Eye (tissue), 1 donor: ENCODE data around the gene POLR3K.

ENCODE experiments used
- DNase-seq: peaks from one replicate; pipeline ENCODE4 v3.0.0-alpha.2; 2015

POLR3K gene

DNA sequence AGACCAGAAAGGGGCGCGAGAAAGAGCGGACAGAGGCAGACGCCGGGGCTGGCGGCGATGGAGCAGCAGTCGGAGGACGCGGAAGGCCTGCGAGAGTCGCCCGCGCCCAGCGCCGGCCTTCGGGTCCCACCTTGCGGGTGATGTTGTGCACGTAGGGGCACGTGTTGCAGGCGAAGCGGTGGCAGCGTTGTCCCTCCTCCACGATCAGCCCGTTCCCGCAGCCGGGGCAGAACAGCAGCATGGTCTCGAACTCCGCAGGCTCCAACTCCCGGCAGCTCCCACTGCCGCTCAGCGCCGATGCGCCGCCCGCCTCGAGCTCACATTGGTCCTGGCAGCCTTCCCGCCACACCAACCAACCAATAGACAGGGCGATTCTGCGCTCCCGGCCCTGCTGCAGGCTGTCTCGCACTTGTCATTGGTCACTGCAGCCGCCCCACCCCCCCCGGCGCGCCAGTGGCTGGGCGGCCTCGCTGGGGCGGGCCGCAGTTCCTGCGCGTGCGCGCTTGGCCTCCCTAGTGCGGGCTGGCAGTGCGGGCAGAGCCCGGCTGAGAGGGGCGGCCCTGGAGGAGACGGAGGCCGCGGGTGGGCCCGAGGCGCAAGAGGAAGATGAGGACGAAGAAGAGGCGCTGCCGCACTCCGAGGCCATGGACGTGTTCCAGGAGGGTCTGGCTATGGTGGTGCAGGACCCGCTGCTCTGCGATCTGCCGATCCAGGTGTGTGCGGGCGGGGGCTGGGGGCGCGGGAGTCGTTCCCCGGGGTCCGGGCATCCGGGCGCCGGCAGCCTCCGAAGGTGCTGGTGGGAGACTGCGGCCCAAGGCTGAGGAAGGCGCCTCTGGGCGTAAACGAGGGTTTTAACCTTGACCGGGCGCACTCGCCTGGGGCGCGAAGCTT, at the start of gene POLR3K, which contains the start of gene SNRNP25:
TSS of gene POLR3K (minus strand) at position 263 of the 891 bp plus-strand sequence. CDS start at position 241, 22 bp downstream.
TSS of gene SNRNP25 (plus strand) at position 483 of the 891 bp plus-strand sequence. CDS start at position 672, 189 bp downstream.
- peak; percentile 98 for DNase-seq

DNA sequence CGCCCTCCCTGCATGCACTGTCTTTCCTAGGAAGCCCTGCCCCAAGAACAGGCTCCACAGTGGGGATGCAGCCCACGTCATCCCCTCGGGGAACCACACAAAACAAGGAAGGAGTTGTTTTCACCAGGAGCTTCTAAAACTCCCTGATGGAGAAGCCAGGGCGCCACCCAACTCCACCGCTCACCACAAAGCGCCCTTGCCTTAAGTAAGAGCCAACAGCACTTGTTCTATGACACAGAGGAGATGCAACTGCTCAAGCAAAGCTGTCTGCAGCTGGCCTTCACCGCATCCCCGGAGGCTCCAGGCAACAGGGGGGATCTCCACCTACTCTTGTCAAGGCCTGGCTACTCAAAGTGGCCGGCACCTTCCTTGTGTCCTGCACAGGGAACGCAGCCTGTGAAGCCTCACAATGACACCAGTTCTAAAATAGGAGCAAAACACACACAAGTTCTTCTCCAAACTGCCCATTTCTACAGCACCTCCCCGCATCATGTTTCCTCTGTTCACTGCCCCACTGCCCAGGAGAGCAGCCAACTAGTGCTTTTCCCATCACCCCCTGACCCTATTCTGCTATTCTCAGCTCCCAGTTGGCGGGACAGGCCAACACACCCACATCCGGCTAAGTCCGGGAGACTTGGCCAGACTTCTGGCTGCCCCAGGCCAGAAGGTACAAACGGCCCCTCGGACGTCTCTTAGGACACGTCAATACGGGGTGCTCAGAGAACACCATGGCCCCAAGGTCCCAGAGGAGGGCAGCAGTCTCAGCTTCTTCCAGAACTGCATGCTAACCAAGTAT, 48.9 kb upstream of the POLR3K start:
- no peak for DNase-seq

DNA sequence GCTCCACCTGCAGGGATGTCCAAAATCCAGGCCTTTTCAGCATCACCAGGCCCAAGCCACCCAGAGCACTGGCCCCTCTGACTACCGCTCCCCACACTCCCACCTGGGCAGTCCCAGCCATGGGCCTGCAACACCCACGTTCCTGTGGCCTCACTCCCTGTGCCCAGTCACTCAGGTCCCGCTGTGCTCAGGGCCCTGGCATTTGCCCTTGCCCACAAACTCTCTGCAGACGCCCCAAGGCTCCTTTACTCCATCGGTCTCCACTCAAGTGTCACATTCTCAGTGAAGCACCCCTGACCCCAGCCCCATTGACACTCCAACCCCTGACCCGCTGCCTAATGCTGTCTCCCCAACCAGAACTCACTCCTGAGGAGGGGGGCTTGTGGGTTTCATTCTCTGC, 48.2 kb upstream of the POLR3K start:
- DNase-seq = no peak

DNA sequence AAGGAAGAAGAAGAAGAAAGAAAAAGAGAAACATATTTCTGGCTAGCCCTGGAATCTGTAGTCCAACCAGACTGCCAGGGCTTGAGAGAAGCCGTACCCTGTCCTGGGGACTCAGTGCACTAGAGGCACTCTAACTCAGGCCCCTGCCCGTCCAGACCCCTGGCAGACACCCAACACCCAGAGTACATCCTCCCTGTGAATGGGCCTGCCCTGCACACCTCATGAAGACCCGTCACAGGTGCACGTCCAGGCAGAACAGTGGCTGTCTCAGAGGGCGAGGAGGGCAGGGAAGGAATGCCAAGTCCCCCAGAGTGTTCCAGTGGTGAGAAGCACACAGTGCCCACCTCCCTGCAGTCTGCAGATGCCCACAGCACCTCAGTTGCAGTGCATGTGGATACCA, 47.6 kb upstream of the POLR3K start:
- no peak for DNase-seq

DNA sequence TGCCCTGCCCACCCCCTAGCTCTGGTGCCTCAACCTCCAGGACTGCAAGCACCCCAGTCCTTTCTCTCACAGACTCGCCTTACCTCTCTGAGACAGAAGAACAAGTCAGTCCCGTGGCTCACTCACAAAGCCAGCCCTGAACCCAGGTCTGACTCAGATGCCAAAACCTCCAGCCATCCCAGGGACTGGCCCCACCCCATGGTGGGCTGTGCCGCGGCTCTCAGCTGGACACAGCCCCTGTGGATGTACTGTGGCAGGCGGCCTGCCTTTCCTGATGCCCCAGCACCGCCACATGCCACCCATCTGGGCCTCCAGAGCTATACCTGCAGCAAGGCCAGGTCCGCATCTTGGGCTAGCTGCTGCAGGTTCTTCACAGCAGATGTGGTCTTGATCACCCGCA, 44.4 kb upstream of the POLR3K start:
- DNase-seq = no peak

DNA sequence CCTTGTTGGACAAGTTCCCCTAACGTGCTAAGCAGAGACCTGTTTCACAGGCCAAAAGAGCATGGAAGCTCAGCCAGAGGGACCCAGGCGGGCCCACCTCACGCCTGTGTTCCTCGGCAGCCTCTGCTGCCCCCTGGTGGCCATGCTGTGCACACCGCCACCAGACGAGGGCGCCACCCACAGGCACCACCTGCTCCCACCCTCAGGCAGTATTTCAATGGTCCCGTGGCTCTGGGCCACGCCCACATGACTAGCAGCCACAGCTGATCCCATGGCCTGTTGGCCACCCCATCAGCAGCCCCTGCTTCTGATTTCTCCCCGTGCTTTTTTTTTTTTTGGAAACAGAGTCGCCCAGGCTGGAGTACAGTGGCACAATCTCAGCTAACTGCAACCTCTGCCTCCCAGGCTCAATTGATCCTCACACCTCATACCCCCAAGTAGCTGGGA, 43.5 kb upstream of the POLR3K start:
- peak; percentile 89 for DNase-seq

DNA sequence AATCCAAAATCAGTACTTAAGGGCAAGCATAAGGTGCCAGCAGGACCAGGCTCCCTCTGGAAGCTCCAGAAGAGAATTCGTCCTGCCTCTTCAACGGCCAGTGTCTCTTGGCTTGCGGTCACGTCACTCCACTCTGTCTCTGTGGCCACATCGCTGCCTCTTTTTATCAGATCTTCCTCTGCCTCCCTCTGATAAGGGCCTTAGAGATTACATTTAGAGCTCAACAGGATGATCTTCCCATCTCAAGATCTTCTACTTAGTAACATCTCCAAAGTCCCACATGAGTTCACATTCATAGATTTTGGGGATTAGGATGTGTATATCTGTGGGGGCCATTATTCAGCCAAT, 41.5 kb upstream of the POLR3K start:
- DNase-seq = no peak

DNA sequence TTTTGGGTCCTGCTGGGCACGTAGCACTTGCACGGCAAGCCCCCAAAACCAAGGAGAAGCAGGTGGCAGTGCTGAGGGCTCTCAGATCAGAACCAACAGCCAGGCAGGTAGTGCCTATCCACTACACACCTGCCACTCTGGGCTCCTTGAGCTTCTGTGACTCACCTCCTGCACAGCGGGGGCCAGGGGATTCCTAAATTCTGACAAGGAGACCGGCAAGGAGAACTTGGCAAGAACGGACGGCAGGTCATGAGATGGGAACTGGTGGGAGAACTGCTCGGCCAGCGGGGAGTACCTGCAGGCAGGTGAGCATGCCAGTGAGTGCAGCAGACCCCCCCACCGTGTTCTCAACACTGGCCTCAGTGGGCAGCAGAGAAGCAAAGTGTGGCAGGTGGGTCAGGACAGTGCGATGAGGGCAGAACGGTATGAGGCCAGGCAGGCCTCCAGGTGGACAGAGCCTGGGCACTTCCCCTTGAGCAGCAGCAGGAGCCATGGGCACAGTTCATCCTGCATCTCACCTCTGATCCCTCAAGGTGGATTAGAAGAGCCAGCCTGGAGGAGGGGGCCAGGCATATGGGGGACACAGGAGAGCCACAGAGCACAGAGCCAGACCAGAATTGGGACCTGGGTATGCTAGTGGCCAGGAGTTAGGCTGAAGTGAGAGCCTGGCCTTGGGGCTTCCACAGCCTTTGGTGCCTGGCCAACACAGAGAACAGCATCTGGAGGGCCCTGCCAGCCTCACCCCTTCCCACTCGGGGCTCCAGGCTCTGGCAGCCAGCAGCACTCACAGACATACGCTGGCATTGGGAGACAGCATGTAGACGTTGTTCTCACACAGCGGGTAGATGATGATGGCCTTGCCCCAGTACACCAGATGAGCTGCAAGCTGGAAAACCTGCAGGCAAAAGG, 39.3 kb upstream of the POLR3K start:
- no peak for DNase-seq

DNA sequence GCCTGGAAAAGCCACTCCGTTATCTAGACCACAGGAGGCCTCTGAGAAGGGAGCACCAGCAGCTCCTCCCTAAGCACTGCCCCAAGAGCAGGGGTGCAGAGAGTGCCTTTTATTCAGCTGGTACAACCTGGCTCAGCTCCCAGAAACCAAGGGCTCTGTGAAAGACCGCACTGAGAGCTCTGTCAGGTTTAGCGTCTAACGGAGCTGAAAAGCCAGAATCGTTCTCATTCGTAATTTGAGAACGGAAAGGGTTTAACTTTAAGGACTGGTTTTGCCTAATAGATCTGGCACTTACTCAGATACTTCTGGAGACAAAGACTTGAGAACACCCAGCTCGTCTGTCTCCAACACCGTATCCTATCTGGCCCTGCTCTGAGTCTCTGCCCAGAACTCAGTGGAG, 38.1 kb upstream of the POLR3K start:
- no peak for DNase-seq

DNA sequence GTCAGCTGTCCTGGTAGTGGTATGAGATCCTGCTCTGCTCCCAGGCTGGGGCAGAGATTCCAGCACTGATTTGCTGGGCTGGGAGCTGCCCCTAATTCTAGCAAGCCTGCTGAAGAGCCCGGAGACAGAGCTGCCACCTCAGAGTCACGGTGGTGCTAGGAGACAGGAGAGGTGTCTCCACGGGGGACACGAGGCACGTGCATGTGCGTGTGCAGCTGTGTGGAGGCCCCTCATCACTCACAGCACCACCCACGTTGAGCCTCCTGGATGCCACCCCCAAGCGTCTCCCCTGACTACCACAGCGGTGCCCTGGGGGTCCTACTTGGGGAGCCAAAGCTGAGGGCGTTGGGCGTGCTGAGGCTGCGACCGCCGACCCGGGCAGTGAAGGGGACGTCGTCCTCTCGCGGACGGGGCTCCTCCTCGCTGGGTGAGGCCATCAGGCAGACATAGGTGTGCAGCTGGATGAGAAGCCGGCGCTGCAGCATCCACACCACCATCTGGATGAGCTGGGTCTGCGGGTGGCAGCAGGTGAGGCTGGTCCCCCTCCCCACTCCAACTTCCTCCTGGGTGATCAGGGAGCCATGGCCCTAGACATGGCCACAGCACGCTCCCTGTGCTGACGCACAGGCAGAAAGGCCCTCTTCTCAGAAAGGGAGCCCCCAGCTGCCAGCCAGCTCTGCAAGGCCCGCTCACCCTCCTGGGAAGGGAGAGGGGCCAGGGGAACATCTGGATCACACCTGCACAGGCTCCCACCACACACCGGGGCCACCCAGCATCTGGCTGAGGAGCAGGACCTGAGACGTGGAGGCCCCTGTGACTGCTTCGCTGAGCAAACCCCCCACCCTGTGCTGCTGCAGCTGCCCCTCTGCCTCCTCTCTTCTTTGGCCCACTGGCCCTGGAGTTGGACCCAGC, 36.2 kb upstream of the POLR3K start:
- no peak for DNase-seq

DNA sequence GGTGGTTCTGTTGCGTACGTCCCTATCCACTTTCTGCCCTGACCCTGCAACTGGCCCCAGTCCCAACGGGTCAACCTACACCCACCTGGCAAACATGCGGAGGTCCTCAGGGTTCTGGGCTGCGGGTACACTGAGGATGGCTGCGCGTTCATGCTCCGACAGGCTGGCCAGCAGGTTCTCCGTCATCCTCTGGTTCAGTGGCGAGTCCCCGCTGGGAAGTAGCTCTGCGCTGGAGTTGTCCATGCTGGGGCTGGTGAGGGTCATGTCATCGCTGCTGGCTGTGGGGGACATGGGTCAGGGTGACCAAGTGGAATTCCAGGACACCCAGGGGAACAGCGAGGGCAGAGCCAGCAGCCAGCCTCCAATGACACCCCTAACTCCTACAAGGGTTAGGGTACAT, 35.2 kb upstream of the POLR3K start:
- DNase-seq = no peak

DNA sequence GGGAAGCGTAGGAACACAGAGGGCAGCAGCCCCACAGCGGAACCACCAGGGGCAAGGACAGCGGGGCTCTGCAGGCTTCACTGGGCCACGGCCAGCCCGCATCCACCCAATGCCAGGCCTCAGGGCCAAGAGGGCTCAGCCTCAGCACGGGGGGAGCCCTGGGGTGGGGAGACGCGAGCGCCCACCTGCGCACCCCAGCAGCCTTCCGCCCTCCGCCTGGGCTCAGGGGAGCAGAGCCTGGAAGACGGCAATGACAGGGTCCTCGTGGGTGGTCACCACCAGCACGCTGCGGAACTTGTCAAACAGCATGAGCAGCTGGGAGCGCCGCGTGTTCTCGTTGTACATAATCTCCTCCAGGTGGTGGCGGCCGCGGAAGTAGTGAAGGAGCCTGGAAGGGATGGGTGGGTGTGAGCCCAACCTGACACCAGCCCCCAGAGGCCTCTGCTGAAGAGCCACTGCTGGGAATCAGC, 33.1 kb upstream of the POLR3K start:
- no peak for DNase-seq

DNA sequence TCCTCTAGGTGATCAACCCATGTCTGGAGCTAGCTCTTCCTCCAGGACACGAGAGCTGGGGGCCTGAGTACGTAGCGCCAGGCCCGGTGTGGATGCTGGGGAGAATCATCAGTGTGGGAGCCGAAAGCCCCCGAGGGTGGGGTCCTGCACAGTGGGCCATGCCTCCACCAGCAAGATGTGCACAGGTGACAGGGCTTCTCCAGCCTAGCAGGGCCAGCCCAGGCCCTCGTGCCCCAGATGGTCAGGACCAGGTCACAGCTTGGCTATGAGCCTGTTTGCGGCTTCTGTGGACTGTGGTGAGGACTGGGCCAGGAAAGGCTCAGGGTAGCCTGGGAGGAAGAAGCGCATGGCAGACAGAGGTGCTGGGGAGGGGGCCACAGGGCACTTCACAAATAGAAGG, 32.5 kb upstream of the POLR3K start:
- no peak for DNase-seq

DNA sequence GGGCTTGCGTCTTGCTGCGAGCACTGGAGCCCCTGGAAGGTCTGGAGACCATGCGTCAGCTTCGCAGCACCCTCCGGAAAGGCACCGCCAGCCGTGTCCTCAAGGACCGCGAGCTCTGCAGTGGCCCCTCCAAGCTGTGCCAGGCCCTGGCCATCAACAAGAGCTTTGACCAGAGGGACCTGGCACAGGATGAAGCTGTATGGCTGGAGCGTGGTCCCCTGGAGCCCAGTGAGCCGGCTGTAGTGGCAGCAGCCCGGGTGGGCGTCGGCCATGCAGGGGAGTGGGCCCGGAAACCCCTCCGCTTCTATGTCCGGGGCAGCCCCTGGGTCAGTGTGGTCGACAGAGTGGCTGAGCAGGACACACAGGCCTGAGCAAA, 32.0 kb upstream of the POLR3K start:
- no peak for DNase-seq

DNA sequence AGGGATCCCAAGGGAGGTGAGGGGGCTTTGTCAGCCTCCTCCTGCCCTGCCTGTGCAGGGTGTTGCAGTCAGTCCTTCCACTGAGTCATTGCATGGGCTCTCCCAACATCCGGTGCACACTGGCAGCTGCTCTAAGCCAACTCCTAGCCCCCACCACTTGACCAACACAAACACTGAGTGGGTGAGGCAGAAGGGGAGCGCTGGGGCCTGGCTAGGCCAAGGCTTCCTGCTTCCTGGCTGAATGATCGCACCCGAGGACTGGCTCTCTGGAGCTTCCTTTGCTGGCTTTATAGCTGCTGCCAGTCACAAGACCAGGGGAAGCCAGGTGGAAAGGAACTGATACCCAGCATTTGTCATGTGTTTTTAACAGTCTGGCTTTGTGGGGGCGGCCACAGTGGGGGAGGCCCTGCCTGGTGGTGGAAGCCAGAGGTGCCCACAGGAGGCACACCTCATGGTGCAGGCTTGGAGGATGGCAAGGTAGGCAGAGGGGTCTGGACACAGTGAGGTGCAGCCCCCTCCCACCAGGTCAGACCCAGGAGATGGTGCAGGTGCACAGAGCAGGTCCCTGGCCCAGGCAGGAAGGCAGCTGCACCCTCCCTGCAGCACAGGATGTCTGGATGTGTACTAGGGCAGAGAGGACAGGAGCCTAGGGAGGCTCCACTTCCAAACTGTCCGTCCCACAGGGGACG, 31.5 kb upstream of the POLR3K start:
- DNase-seq = no peak

DNA sequence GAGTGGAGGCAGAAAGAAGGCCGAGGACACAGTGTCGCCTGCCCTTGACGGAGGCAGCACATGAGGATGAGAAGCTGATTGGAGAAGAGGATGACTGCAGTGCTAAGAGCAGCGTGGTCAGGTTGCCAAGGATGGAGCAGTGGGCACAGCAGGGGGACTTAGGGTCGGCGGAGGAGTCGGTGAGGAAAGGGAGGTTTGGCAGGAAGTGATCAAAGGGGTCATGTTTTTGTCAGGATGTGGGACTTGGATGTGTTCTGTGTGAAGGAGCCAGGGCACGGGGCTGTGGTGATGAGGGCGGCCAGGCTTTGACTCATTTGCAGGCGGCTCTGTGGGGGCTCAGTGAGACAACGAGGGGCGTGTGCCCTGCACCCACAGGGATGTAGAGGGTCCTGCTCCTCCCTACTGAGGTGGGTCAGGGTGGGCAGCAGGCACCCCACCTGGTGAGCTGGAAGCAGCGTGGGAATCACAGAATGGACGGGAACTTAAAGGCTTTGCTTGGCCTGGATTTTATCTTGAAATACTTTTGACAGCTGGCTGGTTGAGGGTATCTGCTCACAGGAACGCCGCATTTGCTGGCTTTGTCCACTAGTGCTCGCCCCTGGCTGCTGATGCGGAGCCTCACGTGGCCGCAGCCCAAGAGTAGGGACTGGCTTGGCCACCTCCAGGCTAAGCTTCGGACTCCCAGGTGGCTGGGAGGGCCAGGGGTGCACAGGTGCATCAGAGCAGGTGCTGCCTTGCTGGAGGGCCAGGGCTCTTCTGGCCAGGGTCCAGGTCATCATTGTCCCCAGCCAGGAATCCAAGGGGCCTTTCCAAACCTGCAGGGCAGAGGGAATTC, 30.6 kb upstream of the POLR3K start:
- DNase-seq = no peak

DNA sequence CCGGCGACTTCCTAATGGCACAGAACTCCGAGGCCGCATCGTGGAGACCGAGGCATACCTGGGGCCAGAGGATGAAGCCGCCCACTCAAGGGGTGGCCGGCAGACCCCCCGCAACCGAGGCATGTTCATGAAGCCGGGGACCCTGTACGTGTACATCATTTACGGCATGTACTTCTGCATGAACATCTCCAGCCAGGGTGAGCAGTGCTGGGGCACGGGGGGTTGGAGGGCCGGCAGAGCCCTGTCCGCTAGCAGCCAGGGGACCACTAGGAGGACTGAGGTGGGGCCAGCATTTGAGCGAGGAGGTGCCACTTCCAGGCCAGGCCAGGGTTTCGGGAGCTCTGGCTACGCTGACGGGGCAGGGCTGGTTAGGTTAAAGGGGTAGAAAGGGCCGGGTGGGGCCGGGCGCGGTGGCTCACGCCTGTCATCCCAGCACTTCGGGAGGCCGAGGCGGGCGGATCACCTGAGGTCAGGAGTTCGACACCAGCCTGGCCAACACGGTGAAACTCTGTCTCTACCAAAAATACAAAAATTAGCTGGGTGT, 29.7 kb upstream of the POLR3K start:
- no peak for DNase-seq

DNA sequence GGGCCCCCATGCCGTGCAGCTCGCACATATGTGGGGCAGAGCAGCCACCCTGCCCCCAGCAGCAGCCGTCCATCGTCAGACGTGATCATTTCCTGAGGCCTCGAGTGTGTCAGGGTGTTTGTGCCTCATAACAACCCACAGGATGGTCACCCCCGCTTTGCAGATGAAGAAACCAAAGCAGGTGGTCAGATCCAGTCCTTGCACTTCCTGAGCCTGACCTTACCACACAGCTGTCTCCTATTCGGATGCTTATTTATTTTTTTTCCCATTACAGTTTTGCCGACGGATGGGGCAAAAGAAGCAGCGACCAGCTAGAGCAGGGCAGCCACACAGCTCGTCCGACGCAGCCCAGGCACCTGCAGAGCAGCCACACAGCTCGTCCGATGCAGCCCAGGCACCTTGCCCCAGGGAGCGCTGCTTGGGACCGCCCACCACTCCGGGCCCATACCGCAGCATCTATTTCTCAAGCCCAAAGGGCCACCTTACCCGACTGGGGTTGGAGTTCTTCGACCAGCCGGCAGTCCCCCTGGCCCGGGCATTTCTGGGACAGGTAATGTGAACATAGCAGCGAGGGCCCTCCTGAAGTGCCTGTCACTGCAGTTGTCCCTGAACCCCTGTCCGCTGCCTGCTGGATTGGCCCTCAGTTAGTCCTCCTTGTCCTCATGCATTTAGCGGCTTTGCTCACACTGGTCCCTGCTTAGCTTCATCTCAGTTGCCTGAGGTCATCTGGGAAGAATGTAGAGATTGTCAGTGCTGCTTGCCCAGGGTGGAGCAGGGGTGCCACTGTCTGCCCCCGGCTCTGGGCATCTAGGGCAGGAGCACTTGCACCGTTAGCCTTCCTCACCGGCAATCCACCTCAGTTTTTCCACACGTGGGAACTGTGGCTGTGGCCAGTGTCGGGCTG, 26.0 kb upstream of the POLR3K start:
- no peak for DNase-seq
